Epithelial cell of esophagus (primary cell): ENCODE results near the gene RIN3.

ENCODE experiments used
- DNase-seq: peaks from one replicate; pipeline ENCODE4 v3.0.0; 2010; ENCODE audit warnings: low read depth
- H3K4me3 ChIP-seq: 2 replicates; pipeline ENCODE4 v1.5.1; 2011; ENCODE audit warnings: mild to moderate bottlenecking, low read length, control low read depth
- TF ChIP-seq, protein P1 (sequence below): IDR thresholded peaks from 2 replicates; pipeline ENCODE4 v1.5.1; 2011; ENCODE audit warnings: low read depth, mild to moderate bottlenecking, low read length, control low read depth, inconsistent platforms; ENCODE audit not compliant: insufficient read depth; ENCODE audit errors: missing control alignments

Gene RIN3

DNA sequence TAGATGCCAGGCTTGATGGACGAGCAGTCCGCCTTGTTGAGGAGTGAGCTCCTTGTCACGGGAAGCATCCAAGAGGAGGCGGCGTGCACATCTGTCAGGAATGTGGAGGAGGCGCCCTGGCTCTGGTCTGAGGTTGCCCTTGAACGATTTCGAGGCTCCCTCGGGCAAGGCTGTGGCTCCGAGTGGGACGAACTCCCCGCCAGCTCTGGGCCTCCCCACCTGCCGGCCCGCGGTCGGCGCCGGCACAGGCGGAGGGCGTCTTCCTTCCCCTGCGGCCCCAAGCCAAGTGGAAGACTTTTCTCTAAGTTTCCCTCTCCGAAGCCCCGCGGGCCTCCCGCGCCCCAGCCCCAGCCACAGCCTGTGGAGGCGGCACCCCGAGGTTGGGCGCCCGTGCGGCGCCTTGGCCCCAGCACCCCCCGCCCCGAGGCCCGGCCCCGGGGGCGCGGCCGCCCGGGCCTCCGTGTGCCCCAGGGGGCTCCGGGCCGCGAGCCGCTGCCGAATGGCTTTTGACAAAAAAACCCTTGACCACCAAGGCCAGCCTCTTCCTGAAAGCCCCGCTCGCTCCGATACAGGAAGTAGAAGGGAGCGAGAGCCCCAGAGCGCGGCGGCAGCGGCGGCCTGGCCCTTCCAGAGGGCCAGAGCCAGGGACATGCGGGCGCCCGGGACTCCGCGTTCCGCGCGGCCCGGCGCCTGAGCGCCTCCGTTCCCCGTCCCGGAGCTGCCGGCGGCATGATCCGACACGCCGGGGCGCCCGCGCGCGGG is at the start of gene RIN3:
Gene RIN3, plus strand, starts transcription at position 578 of the 762 bp plus-strand sequence. Its CDS starts 152 bp downstream, at position 730.
- peak within 1 kb of the TSS; percentile 54 for H3K4me3 ChIP-seq
- TF ChIP-seq, protein P1, sequence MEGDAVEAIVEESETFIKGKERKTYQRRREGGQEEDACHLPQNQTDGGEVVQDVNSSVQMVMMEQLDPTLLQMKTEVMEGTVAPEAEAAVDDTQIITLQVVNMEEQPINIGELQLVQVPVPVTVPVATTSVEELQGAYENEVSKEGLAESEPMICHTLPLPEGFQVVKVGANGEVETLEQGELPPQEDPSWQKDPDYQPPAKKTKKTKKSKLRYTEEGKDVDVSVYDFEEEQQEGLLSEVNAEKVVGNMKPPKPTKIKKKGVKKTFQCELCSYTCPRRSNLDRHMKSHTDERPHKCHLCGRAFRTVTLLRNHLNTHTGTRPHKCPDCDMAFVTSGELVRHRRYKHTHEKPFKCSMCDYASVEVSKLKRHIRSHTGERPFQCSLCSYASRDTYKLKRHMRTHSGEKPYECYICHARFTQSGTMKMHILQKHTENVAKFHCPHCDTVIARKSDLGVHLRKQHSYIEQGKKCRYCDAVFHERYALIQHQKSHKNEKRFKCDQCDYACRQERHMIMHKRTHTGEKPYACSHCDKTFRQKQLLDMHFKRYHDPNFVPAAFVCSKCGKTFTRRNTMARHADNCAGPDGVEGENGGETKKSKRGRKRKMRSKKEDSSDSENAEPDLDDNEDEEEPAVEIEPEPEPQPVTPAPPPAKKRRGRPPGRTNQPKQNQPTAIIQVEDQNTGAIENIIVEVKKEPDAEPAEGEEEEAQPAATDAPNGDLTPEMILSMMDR: no peak
- peak; percentile 49 for DNase-seq

DNA sequence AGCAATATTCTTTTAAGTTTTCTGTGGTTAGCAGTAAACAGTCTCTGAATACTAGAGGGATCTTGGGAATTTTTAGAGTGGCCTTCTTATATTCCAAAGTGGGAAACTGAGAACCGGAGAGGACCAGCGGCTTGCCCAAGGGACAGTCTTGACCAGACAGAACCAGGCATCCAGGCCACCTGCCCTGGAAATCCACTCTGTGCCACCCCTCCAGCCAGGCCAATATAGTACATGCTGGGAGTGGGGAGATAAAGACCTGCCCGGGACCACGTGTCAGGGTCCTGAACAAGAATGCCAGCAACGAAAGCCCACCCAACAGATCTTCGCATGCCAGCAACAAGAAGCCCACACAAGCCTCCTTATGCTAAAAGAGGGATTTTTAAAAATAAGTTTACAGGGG is 49.4 kb upstream of the RIN3 start:
- no peak overlapping the region for H3K4me3 ChIP-seq
- DNase-seq: no peak
- TF ChIP-seq, protein P1: no peak

DNA sequence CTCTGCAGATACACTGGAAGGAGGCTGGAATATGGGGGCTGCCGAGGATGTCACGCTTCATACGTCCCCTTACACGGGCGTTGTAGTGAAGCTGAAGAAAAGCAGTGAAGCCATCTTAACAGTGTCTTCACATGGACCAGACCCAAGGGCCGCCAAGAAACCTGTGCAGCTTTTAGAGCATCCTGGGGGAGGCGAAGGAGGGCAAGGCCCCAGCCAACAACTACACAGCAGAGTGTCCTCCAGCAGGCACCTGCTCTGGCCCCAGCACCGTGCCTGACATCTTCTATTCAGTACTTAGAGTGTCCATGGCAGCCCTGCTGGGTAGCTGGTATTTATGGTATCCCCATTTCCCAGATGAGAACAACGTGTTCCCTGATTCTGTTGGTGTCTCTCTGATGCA is 48.9 kb upstream of the RIN3 start:
- no peak for DNase-seq
- H3K4me3 ChIP-seq: no peak overlapping the region
- TF ChIP-seq, protein P1: no peak

- TF ChIP-seq, protein P1: no peak
- DNase-seq: no peak
- H3K4me3 ChIP-seq: no peak overlapping the region
Observed at GRCh38 chr14:92465353-92466055, 48.1 kb upstream of the RIN3 start.

DNA sequence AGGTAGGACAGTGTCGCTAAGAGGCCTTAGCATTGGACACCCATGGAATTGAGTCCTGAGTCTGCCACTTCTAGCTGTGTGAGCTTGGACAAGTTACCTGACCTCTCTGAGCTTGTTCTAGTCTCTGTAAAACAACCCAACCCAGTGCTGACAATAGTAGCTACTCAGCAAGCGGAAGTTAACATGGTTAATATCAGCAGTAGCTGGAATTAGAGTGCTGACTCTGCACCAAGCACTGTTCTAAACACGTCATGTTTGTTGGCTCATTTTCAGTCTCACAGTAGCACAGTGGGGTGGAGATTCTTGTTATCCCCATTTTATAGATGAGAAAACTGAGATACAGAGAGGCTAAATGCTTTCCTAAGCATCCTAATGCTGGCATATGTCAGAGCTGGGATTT is 47.5 kb upstream of the RIN3 start:
- no peak for DNase-seq
- H3K4me3 ChIP-seq: no peak overlapping the region
- TF ChIP-seq, protein P1: no peak

GRCh38 chr14:92469515-92469914 is 44.1 kb upstream of the RIN3 start:
- no peak overlapping the region for H3K4me3 ChIP-seq
- TF ChIP-seq, protein P1: no peak
- DNase-seq: no peak
